ENCODE data around the gene COX6B1.
"Not testable (repeated sequence)": the region's sequence is repeated elsewhere in the genome, so short reads cannot be mapped to it uniquely, and the experiment has no call there.

The COX6B1 gene, protein sequence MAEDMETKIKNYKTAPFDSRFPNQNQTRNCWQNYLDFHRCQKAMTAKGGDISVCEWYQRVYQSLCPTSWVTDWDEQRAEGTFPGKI

DNA sequence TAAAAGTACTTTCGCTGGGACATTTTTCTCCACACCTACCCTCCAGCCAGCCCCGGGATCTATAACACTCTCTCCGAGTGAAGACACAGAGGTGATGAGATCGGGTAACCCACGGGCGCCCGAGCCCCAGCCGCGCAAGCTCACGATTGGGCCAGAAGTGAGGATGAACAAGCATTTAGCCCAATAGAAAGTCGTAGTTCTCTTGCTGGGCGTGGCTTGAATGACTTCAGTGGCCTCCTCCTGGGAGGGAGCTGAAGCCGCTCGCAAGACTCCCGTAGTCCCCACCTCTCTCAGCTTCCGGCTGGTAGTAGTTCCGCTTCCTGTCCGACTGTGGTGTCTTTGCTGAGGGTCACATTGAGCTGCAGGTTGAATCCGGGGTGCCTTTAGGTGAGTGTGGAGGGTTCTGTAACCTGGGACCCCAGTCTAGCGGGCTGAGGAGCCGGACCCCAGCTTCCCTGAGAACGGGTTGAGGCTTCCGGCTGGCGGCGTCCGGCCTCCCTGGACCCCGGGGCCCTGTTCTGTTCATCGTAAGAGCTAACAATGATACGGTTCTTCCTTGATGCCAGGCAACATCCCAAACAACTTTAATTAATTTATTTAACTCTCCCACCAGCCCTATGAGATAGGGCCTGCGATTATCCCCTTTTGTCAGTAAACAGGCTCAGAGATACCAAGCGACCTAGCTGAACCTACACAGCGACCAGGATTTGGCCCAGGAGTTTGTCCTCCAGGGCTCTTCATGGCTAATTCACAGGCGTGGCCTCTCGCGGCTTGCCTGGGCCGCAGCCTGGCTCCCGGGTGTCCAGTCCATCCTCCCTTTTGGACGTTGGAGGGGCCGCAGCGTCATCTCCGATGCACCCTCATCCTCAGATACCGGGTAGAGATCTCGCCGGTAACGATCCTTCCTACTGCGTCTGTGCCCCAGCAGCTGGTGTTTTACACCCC is at the start of gene COX6B1:
TSS of gene COX6B1 (plus strand) at position 307 of the 945 bp plus-strand sequence. CDS start 2,921 bp downstream, outside the sequence.
- peaks cover 0 to 41% of the 10 kb centered on the region in 2 donors for H3K4me1 ChIP-seq (ENCODE audit: control insufficient read depth in 1 of 2, insufficient read depth in 2 of 2, low read length in 2 of 2)
- H3K9me3 ChIP-seq (ENCODE audit: control insufficient read depth in 1 of 2, low read length in 2 of 2): no peaks in the 10 kb centered on the region
- peak within 1 kb of the TSS; percentile 91 for H3K27ac ChIP-seq (ENCODE audit: low read length)
- H3K36me3 ChIP-seq (ENCODE audit: control insufficient read depth in 1 of 2, insufficient read depth in 2 of 2, low read length in 2 of 2): peaks cover 0 to 8% of the 10 kb centered on the region in 2 donors
- H3K4me3 ChIP-seq (ENCODE audit: low read depth in 1 of 2, low read length in 2 of 2): peak within 1 kb of the TSS; percentile 71 to 82
- H3K27me3 ChIP-seq (ENCODE audit: low read depth, low read length): no peaks in the 10 kb centered on the region

- Histone ChIP-seq H3K4me1 (ENCODE audit: control insufficient read depth in 1 of 2, insufficient read depth in 2 of 2, low read length in 2 of 2) (no peaks in the 10 kb centered on the region), H3K27ac (ENCODE audit: low read length) (no peak overlapping the region), H3K9me3 (ENCODE audit: control insufficient read depth in 1 of 2, low read length in 2 of 2) (no peaks in the 10 kb centered on the region), H3K36me3 (ENCODE audit: control insufficient read depth in 1 of 2, insufficient read depth in 2 of 2, low read length in 2 of 2) (no peaks in the 10 kb centered on the region), H3K27me3 (ENCODE audit: low read depth, low read length) (no peaks in the 10 kb centered on the region), H3K4me3 (ENCODE audit: low read depth in 1 of 2, low read length in 2 of 2) (no peak overlapping the region)
Observed at GRCh38 chr19:35601971-35602370, 46.2 kb upstream of the COX6B1 start.

DNA sequence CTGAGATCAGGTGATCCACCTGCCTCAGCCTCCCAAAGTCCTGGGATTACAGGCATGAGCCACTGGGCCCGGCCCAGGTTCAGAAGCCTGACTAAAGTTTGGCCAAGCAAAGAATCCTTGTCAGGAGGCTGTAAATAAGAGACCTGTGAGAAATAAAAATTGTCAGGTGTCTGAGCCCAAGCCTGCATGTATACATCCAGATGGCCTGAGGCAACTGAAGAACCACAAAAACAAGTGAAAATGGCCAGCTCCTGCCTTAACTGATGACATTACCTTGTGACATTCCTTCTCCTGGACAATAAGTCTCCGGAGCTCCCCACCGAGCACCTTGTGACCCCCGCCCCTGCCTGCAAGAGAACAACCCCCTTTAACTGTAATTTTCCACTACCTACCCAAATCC is 43.7 kb upstream of the COX6B1 start:
- not testable (repeated sequence) for H3K27me3 ChIP-seq (ENCODE audit: low read depth, low read length); H3K9me3 ChIP-seq (ENCODE audit: control insufficient read depth in 1 of 2, low read length in 2 of 2); H3K4me3 ChIP-seq (ENCODE audit: low read depth in 1 of 2, low read length in 2 of 2); H3K36me3 ChIP-seq (ENCODE audit: control insufficient read depth in 1 of 2, insufficient read depth in 2 of 2, low read length in 2 of 2); H3K4me1 ChIP-seq (ENCODE audit: control insufficient read depth in 1 of 2, insufficient read depth in 2 of 2, low read length in 2 of 2); H3K27ac ChIP-seq (ENCODE audit: low read length)

DNA sequence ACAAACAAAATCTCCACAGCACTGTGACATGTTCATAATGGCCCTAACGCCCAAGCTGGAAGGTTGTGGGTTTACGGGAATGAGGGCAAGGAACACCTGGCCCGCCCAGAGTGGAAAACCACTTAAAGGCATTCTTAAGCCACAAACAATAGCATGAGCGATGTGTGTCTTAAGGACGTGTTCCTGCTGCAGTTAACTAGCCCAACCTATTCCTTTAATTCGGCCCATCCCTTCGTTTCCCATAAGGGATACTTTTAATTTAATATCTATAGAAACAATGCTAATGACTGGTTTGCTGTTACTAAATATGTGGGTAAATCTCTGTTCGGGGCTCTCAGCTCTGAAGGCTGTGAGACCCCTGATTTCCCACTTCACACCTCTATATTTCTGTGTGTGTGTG is 41.0 kb upstream of the COX6B1 start:
- not testable (repeated sequence) for H3K27ac ChIP-seq (ENCODE audit: low read length); H3K9me3 ChIP-seq (ENCODE audit: control insufficient read depth in 1 of 2, low read length in 2 of 2); H3K36me3 ChIP-seq (ENCODE audit: control insufficient read depth in 1 of 2, insufficient read depth in 2 of 2, low read length in 2 of 2); H3K4me3 ChIP-seq (ENCODE audit: low read depth in 1 of 2, low read length in 2 of 2); H3K27me3 ChIP-seq (ENCODE audit: low read depth, low read length); H3K4me1 ChIP-seq (ENCODE audit: control insufficient read depth in 1 of 2, insufficient read depth in 2 of 2, low read length in 2 of 2)

DNA sequence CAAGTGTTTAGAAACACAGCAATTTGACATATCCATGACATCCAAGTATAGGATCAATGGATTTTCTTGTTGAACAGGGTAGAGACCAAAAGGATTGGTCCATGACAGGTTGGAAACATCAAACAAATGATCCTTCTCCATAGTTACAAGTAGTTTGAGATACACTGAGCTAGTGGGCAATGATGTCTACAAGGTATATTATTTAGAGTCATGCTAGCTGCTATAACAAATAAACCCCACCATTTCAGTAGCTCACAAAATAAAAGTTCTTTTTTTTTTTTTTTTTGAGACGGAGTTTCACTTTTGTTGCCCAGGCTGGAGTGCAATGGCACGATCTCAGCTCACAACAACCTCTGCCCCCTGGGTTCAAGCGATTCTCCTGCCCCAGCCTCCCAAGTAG is 40.5 kb upstream of the COX6B1 start:
- H3K4me3 ChIP-seq (ENCODE audit: low read depth in 1 of 2, low read length in 2 of 2): no peak overlapping the region
- no peaks in the 10 kb centered on the region for H3K36me3 ChIP-seq (ENCODE audit: control insufficient read depth in 1 of 2, insufficient read depth in 2 of 2, low read length in 2 of 2)
- peaks cover 0 to 6% of the 10 kb centered on the region in 2 donors for H3K4me1 ChIP-seq (ENCODE audit: control insufficient read depth in 1 of 2, insufficient read depth in 2 of 2, low read length in 2 of 2)
- H3K27me3 ChIP-seq (ENCODE audit: low read depth, low read length): no peaks in the 10 kb centered on the region
- H3K27ac ChIP-seq (ENCODE audit: low read length): no peak overlapping the region
- H3K9me3 ChIP-seq (ENCODE audit: control insufficient read depth in 1 of 2, low read length in 2 of 2): peaks cover 0 to 5% of the 10 kb centered on the region in 2 donors

DNA sequence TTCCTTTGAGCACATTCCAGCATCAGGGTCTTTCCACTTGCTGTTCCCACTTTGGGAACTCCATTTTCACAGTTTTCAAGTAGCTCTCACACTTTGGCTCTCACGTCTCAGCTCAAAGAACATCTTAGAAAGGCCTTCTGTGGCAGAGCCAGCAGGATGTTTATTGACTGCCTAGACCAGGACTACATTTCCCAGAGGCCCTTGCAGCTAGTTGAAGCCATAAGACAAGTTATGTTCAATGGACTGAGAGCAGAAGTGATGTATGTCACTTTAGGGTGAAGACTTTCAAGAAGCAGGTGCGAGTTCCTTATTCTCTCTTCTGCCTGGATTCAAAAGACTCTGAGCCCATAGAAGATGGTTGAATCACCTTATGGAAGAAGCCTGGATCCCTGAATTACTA is 39.9 kb upstream of the COX6B1 start:
- H3K4me1 ChIP-seq (ENCODE audit: control insufficient read depth in 1 of 2, insufficient read depth in 2 of 2, low read length in 2 of 2): peaks cover 0 to 12% of the 10 kb centered on the region in 2 donors
- H3K9me3 ChIP-seq (ENCODE audit: control insufficient read depth in 1 of 2, low read length in 2 of 2): peaks cover 0 to 5% of the 10 kb centered on the region in 2 donors
- H3K4me3 ChIP-seq (ENCODE audit: low read depth in 1 of 2, low read length in 2 of 2): no peak overlapping the region
- H3K27ac ChIP-seq (ENCODE audit: low read length): no peak overlapping the region
- H3K27me3 ChIP-seq (ENCODE audit: low read depth, low read length): no peaks in the 10 kb centered on the region
- no peaks in the 10 kb centered on the region for H3K36me3 ChIP-seq (ENCODE audit: control insufficient read depth in 1 of 2, insufficient read depth in 2 of 2, low read length in 2 of 2)

GRCh38 chr19:35609851-35610353 is 38.2 kb upstream of the COX6B1 start:
- Histone ChIP-seq H3K9me3 (ENCODE audit: control insufficient read depth in 1 of 2, low read length in 2 of 2) (peaks cover 0 to 5% of the 10 kb centered on the region in 2 donors), H3K27ac (ENCODE audit: low read length) (no peak overlapping the region), H3K4me1 (ENCODE audit: control insufficient read depth in 1 of 2, insufficient read depth in 2 of 2, low read length in 2 of 2) (peaks cover 0 to 15% of the 10 kb centered on the region in 2 donors), H3K36me3 (ENCODE audit: control insufficient read depth in 1 of 2, insufficient read depth in 2 of 2, low read length in 2 of 2) (peaks cover 0 to 1% of the 10 kb centered on the region in 2 donors), H3K4me3 (ENCODE audit: low read depth in 1 of 2, low read length in 2 of 2) (no peak overlapping the region), H3K27me3 (ENCODE audit: low read depth, low read length) (no peaks in the 10 kb centered on the region)

- Histone ChIP-seq H3K27me3 (ENCODE audit: low read depth, low read length) (no peaks in the 10 kb centered on the region), H3K27ac (ENCODE audit: low read length) (no peak overlapping the region), H3K9me3 (ENCODE audit: control insufficient read depth in 1 of 2, low read length in 2 of 2) (peaks cover 0 to 5% of the 10 kb centered on the region in 2 donors), H3K4me1 (ENCODE audit: control insufficient read depth in 1 of 2, insufficient read depth in 2 of 2, low read length in 2 of 2) (peaks cover 0 to 15% of the 10 kb centered on the region in 2 donors), H3K36me3 (ENCODE audit: control insufficient read depth in 1 of 2, insufficient read depth in 2 of 2, low read length in 2 of 2) (peaks cover 4 to 14% of the 10 kb centered on the region in 2 donors), H3K4me3 (ENCODE audit: low read depth in 1 of 2, low read length in 2 of 2) (peak overlapping the region; percentile 88 to 89)
Observed at GRCh38 chr19:35612224-35612558, 35.9 kb upstream of the COX6B1 start.

- Histone ChIP-seq H3K27me3 (ENCODE audit: low read depth, low read length) (no peaks in the 10 kb centered on the region), H3K4me1 (ENCODE audit: control insufficient read depth in 1 of 2, insufficient read depth in 2 of 2, low read length in 2 of 2) (peaks cover 0 to 15% of the 10 kb centered on the region in 2 donors), H3K4me3 (ENCODE audit: low read depth in 1 of 2, low read length in 2 of 2) (peak within 1 kb of the TSS; percentile 88 to 89), H3K27ac (ENCODE audit: low read length) (no peak within 1 kb of the TSS), H3K9me3 (ENCODE audit: control insufficient read depth in 1 of 2, low read length in 2 of 2) (peaks cover 0 to 5% of the 10 kb centered on the region in 2 donors), H3K36me3 (ENCODE audit: control insufficient read depth in 1 of 2, insufficient read depth in 2 of 2, low read length in 2 of 2) (peaks cover 4 to 20% of the 10 kb centered on the region in 2 donors)
Observed at GRCh38 chr19:35612559-35613321, 35.4 kb upstream of the COX6B1 start, which contains the start of gene HAUS5. Gene HAUS5 (plus strand): TSS chr19:35612735. CDS start chr19:35612795, 60 bp downstream.

DNA sequence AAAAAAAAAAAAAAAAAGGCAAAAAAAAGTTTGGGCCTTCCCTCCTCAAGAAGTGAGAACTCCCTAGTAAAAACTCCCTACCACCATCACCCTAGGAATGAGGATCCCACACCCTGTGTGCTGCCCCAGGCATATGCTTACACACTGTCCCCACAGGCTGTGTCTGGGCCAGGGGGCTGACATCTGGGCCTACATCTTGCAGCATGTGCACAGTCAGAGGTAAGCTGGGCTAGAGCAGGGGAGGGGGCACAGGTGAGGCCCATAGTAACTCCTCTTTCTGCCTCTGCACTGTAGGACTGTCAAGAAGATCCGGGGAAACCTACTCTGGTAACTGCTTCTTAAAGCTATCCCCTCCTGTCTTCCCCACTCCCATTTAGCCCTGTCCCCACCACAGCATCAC is 34.5 kb upstream of the COX6B1 start:
- peak overlapping the region in 1 of 2 donors; percentile 88 for H3K4me3 ChIP-seq (ENCODE audit: low read depth in 1 of 2, low read length in 2 of 2)
- peaks cover 0 to under 1% of the 10 kb centered on the region in 2 donors for H3K9me3 ChIP-seq (ENCODE audit: control insufficient read depth in 1 of 2, low read length in 2 of 2)
- H3K27ac ChIP-seq (ENCODE audit: low read length): no peak overlapping the region
- peaks cover 0 to 15% of the 10 kb centered on the region in 2 donors for H3K4me1 ChIP-seq (ENCODE audit: control insufficient read depth in 1 of 2, insufficient read depth in 2 of 2, low read length in 2 of 2)
- no peaks in the 10 kb centered on the region for H3K27me3 ChIP-seq (ENCODE audit: low read depth, low read length)
- H3K36me3 ChIP-seq (ENCODE audit: control insufficient read depth in 1 of 2, insufficient read depth in 2 of 2, low read length in 2 of 2): peaks cover 4 to 23% of the 10 kb centered on the region in 2 donors

DNA sequence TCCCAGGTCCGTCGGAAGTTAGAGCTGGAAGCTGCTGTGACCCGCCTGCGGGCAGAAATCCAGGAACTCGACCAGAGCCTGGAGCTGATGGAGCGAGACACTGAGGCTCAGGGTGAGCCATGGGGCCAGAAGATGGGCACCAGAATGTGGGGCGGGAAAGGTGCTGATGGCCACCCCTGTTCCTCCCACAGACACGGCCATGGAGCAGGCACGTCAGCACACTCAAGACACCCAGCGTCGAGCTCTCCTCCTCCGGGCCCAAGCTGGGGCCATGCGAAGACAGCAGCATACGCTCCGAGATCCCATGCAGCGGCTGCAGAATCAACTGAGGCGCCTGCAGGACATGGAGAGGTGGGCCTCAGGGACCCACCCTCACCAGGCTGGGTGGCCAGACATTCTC is 33.1 kb upstream of the COX6B1 start:
- Histone ChIP-seq H3K27me3 (ENCODE audit: low read depth, low read length) (no peaks in the 10 kb centered on the region), H3K36me3 (ENCODE audit: control insufficient read depth in 1 of 2, insufficient read depth in 2 of 2, low read length in 2 of 2) (peaks cover 4 to 32% of the 10 kb centered on the region in 2 donors)

More for the DNA sequence above, 33.1 kb upstream of the COX6B1 start:
- H3K9me3 ChIP-seq (ENCODE audit: control insufficient read depth in 1 of 2, low read length in 2 of 2): no peaks in the 10 kb centered on the region
- no peak overlapping the region for H3K4me3 ChIP-seq (ENCODE audit: low read depth in 1 of 2, low read length in 2 of 2)
- H3K27ac ChIP-seq (ENCODE audit: low read length): no peak overlapping the region
- H3K4me1 ChIP-seq (ENCODE audit: control insufficient read depth in 1 of 2, insufficient read depth in 2 of 2, low read length in 2 of 2): peaks cover 0 to 15% of the 10 kb centered on the region in 2 donors

Data from muscle layer of duodenum (tissue), 2 donors.